Measurements from ENCODE around the gene TCERG1L. TPM values are rescaled to one million over a fixed set of nuclear protein-coding genes. Genes with fewer than 3 reads are reported as not detected.
"Not testable (repeated sequence)": the region's sequence is repeated elsewhere in the genome, so short reads cannot be mapped to it uniquely, and the experiment has no call there.

TCERG1L gene
- total RNA-seq, 1 donor from 2014 or later: 0.05 TPM

DNA sequence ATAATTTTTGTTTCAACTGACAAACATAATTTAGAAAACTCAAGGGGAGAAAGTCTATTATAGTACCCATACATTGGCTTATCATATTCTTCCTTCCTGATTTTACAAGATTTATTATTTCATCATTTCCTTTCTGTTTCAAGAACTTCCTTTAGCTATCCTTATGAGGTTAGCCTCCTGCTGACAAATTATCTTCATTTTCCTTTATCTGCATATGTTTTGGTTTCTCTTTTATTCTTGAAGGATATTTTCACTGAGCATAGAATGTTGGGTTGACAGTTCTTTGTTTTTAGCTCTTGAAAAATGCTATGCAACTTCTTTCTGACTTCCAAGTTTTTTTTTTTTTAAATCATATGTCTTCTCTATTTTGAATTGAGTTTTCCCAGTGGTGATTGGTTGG is 21.3 kb upstream of the TCERG1L start:
- H3K36me3 Mint-ChIP-seq (ENCODE audit: low read depth): no peaks in the 10 kb centered on the region
- H3K27me3 Mint-ChIP-seq (ENCODE audit: insufficient read depth): no peaks in the 10 kb centered on the region
- no peak for DNase-seq (ENCODE audit: low spot score)
- intact Hi-C loops (cut with micrococcal nuclease): no loop called here
- H3K4me1 Mint-ChIP-seq (ENCODE audit: low read depth): no peaks in the 10 kb centered on the region
- no peaks in the 10 kb centered on the region for H3K9me3 Mint-ChIP-seq
- H3K4me3 Mint-ChIP-seq: no peak overlapping the region
- no peak overlapping the region for H3K27ac Mint-ChIP-seq

DNA sequence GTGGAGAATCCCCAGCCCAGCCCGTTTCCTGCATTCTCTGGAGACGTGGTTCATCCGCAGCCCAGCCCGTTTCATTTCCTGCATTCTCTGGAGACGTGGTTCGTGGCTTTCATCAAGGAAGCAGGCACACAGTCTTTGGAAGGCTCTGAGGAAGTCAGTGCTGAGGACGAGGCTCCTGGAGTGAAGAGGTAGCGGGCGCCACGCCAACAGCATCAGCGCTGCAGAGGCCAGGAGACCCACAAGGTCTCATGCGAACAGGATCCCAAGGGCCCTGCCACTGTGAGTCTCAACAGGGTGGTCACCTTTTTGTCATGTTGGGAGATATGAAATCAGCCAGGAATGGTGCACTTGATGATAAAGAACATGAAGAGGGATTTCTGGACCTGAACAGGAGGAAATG is 12.4 kb upstream of the TCERG1L start:
- no peaks in the 10 kb centered on the region for H3K36me3 Mint-ChIP-seq (ENCODE audit: low read depth)
- H3K27ac Mint-ChIP-seq: no peak overlapping the region
- no peak overlapping the region for H3K4me3 Mint-ChIP-seq
- intact Hi-C loops (cut with micrococcal nuclease): no loop called here
- DNase-seq (ENCODE audit: low spot score): no peak
- no peaks in the 10 kb centered on the region for H3K4me1 Mint-ChIP-seq (ENCODE audit: low read depth)
- H3K27me3 Mint-ChIP-seq (ENCODE audit: insufficient read depth): peaks cover 8% of the 10 kb centered on the region
- H3K9me3 Mint-ChIP-seq: no peaks in the 10 kb centered on the region

DNA sequence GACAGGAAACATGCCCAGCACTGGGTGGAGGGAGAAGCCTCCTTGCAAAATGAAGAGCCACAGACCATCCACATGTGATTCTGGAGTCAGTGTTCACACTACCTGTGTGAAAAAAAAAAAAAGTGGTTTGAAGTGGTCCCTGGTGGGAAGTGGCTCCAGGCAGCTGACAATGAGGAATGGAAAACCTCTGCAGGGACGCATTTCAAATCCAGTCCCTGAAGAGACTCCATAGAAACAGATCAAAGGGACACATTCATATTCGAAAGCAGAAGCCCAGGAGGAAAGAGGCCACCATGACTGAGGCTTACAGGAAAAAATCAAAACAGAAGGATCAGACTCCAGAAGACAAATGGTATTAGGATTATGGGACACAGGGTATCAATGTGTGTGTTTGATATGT is 11.5 kb upstream of the TCERG1L start:
- Mint-ChIP-seq H3K27me3 (ENCODE audit: insufficient read depth) (peaks cover 8% of the 10 kb centered on the region), H3K36me3 (ENCODE audit: low read depth) (no peaks in the 10 kb centered on the region), H3K4me1 (ENCODE audit: low read depth) (no peaks in the 10 kb centered on the region), H3K4me3 (no peak overlapping the region), H3K27ac (no peak overlapping the region), H3K9me3 (no peaks in the 10 kb centered on the region)
- intact Hi-C loops (cut with micrococcal nuclease): no loop called here
- DNase-seq (ENCODE audit: low spot score): no peak

DNA sequence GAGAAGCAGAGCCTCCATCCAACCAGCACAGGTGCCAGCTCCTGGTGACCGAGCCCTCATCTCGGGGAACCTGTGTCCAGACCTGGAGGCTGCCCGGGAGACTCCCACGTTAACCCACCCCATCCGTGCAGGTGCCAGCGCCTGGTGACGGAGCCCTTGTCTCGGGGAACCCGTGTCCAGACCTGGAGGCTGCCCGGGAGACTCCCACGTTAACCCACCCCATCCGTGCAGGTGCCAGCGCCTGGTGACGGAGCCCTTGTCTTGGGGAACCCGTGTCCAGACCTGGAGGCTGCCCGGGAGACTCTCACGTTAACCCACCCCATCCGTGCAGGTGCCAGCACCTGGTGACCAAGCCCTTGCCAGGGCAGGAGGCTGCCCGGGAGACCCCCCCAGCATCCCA is 11.1 kb upstream of the TCERG1L start:
- intact Hi-C loops (cut with micrococcal nuclease); H3K9me3 Mint-ChIP-seq; DNase-seq (ENCODE audit: low spot score); H3K36me3 Mint-ChIP-seq (ENCODE audit: low read depth); H3K27me3 Mint-ChIP-seq (ENCODE audit: insufficient read depth); H3K27ac Mint-ChIP-seq; H3K4me3 Mint-ChIP-seq; H3K4me1 Mint-ChIP-seq (ENCODE audit: low read depth): not testable (repeated sequence)

DNA sequence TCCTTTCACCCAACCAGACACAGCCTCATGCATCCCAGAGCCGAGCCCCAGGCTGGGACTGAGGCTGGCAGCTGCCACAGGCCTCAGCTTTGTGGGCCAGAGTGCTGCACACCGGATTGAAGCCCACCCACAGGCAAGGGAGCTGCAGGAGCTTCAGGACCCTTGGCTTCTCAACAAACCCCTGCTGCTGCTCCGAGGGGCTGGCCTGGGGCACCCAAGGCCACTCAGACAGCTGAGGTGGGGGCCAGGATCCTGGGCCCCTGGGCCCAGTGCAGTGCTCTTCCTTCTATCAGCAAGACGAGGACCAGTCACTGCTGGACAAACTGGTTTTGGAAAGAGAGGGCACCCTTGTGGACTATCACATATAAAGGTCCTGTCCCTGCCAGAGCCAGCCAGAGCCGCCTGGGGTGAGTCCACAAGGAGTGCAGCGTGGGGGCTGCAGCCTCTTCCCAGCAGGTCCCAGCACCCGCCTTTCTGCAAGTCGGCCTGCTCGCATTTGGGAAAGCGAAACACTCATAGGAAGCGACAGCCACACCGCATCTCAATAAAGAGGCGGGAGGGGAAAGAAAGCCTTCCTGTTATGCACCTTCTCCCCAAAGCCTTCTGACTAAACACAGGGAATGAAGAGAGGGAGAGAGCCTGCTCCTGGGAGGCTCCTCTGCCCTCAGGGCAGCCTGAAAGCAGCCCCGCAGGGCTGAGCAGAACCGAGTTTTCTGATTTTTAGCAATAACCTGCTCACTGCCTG is 9.5 kb upstream of the TCERG1L start:
- Mint-ChIP-seq H3K4me1 (ENCODE audit: low read depth) (no peaks in the 10 kb centered on the region), H3K27me3 (ENCODE audit: insufficient read depth) (peaks cover 8% of the 10 kb centered on the region), H3K36me3 (ENCODE audit: low read depth) (no peaks in the 10 kb centered on the region)

DNA sequence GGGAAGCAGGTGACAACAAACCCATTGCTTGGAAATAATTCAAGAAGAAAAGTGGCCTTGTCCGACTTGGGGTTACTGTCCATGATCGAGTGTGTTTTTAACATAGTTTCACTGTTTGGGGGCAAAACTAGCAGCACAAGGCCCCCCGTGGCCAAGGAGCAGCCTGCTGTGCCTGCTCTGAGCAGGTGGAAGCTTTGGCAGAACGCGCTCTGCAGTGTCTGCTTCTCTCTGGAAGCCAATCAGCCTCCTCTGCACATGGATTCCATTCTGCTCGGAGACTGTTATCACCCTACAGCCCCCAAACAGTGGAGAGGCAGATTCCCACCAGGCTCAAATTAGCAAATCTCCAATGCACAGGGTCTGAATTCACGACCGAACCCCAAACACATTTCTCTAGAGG is 7.3 kb upstream of the TCERG1L start:
- intact Hi-C loops (cut with micrococcal nuclease): no loop called here
- no peak for DNase-seq (ENCODE audit: low spot score)
- H3K27ac Mint-ChIP-seq: no peak overlapping the region

More for the DNA sequence above, 9.5 kb upstream of the TCERG1L start:
- DNase-seq (ENCODE audit: low spot score): no peak
- H3K4me3 Mint-ChIP-seq: no peak overlapping the region
- intact Hi-C loops (cut with micrococcal nuclease): no loop called here
- no peaks in the 10 kb centered on the region for H3K9me3 Mint-ChIP-seq
- H3K27ac Mint-ChIP-seq: no peak overlapping the region

DNA sequence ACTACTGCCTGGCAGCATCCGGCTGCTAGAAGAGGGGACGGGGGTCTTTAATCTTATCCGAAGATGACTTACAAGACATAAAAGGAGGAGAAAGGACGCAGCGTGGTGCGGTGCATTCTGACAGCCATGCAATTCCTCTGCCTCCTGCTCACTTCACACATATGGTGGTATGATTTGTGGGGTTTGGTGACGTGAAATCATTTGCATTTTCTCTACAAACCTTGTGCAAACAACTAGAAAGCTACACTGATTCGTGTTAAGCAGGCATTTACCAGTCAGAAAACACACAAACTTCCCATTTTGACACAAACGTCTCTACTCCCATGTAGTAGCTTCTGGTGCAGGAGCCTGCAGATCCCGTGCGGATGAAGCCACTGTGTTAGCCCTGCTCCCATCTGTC is 6.8 kb upstream of the TCERG1L start:
- intact Hi-C loops (cut with micrococcal nuclease): no loop called here
- H3K9me3 Mint-ChIP-seq: no peaks in the 10 kb centered on the region
- no peak overlapping the region for H3K4me3 Mint-ChIP-seq
- no peaks in the 10 kb centered on the region for H3K36me3 Mint-ChIP-seq (ENCODE audit: low read depth)
- no peaks in the 10 kb centered on the region for H3K4me1 Mint-ChIP-seq (ENCODE audit: low read depth)
- no peak for DNase-seq (ENCODE audit: low spot score)
- H3K27ac Mint-ChIP-seq: no peak overlapping the region
- H3K27me3 Mint-ChIP-seq (ENCODE audit: insufficient read depth): peaks cover 25% of the 10 kb centered on the region

More for the DNA sequence above, 7.3 kb upstream of the TCERG1L start:
- Mint-ChIP-seq H3K27me3 (ENCODE audit: insufficient read depth) (peaks cover 19% of the 10 kb centered on the region), H3K36me3 (ENCODE audit: low read depth) (no peaks in the 10 kb centered on the region), H3K9me3 (no peaks in the 10 kb centered on the region), H3K4me1 (ENCODE audit: low read depth) (no peaks in the 10 kb centered on the region), H3K4me3 (no peak overlapping the region)

DNA sequence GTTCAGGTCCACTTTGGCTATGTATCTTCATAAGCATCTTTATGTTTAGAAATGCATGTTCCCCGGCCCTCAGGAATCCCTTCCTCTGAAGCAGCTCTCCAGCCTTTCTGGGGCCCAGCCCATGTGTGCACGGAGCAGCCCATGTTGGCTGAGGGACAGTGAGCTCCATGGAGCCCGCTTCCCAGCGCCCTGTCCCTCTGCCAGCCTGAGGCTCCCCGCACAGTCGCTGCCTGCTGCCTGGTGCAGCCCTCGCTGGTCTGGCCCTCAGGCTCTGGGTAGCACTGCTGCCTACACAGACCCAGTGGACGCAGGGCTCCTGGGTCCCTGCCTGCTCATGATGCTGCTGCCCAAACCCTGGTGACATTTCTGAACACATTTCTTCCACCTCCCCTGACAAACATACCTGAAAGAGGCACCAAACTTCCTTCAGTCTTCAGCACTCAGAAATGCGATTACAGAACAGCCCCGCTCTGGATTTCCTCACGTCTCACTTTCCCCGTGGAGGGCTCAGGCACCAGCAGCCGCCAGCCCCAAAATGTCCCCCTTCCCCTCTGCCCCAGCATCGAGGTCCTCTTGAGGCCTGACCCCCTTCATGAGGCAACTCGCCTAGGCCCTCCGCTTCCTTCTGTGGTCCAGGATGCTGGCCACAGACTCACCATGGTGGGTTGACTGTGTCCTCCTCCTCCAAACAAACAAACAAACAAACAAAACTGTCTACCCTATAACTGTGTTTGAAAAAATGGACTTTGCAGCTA is 5.0 kb upstream of the TCERG1L start:
- Mint-ChIP-seq H3K4me1 (ENCODE audit: low read depth) (no peaks in the 10 kb centered on the region), H3K27ac (no peak overlapping the region), H3K36me3 (ENCODE audit: low read depth) (no peaks in the 10 kb centered on the region), H3K4me3 (no peak overlapping the region), H3K27me3 (ENCODE audit: insufficient read depth) (peaks cover 26% of the 10 kb centered on the region), H3K9me3 (no peaks in the 10 kb centered on the region)
- intact Hi-C loops (cut with micrococcal nuclease): no loop called here
- DNase-seq (ENCODE audit: low spot score): no peak

DNA sequence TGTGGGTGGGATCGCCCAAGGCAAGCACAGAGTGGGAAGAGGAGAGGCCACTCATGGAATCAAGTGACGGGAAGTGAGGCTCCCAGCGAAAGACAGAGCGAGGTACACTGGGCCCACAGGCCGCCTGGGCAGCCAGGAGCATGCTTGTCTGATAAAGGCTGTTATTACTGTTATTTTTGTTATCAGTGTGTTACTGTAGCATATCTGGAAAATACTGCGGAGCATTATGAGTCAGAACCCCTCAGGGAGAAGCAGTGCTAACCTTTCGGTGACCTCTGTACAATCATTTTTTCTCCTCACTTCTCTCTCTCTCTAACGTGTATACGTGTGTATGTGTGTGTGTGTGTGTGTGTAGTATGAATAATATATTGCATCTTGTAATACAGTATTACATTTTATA is 3.8 kb upstream of the TCERG1L start:
- Mint-ChIP-seq H3K27ac (no peak overlapping the region), H3K36me3 (ENCODE audit: low read depth) (no peaks in the 10 kb centered on the region), H3K4me1 (ENCODE audit: low read depth) (no peaks in the 10 kb centered on the region), H3K9me3 (no peaks in the 10 kb centered on the region), H3K4me3 (no peak overlapping the region), H3K27me3 (ENCODE audit: insufficient read depth) (peaks cover 28% of the 10 kb centered on the region)
- intact Hi-C loops (cut with micrococcal nuclease): no loop called here
- DNase-seq (ENCODE audit: low spot score): no peak

DNA sequence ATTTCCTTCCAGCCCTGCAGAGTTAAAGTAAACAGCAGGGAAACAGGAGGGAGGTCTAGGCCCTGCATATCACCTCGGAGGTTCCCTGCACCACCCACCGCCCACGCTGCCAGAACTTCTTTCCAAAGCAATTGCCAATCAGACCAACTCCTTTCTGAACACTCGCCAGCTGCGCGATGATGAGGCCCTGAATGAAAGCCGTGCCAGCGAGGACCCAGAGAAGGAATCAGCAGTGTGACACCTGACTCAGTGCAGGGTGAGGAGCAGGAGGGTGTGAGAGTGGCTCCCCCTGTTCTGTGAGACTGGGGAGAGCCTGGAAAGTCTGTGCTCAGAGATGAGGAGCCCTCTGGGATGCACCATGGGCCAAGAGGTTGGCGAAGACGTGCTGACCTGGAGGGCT is 3.3 kb upstream of the TCERG1L start:
- H3K27me3 Mint-ChIP-seq (ENCODE audit: insufficient read depth): peaks cover 31% of the 10 kb centered on the region

DNA sequence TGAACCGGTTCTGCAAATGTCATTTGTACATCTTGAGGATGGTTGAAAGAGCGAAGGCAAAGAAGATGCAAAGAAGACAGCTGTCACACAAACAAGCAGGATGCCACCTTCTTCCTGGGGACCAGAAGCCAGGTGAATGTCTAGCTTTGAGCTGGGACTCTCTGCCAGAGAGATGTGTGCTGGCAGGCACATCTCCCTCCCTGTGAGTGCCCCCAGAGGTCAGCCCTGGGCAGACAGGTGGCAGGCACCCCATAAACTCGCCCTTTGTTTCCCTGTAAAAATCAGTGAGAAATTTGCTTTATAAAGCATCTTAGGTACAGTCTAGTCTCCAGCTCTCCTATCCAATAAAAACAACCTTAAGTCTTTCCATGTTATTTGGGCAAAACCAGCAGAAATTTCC is 2.6 kb upstream of the TCERG1L start:
- Mint-ChIP-seq H3K4me1 (ENCODE audit: low read depth) (no peaks in the 10 kb centered on the region), H3K27me3 (ENCODE audit: insufficient read depth) (peaks cover 31% of the 10 kb centered on the region), H3K36me3 (ENCODE audit: low read depth) (no peaks in the 10 kb centered on the region), H3K27ac (no peak overlapping the region), H3K9me3 (no peaks in the 10 kb centered on the region), H3K4me3 (no peak overlapping the region)
- DNase-seq (ENCODE audit: low spot score): no peak
- intact Hi-C loops (cut with micrococcal nuclease): no loop called here

More for the DNA sequence above, 3.3 kb upstream of the TCERG1L start:
- Mint-ChIP-seq H3K27ac (no peak overlapping the region), H3K4me3 (no peak overlapping the region), H3K36me3 (ENCODE audit: low read depth) (no peaks in the 10 kb centered on the region), H3K4me1 (ENCODE audit: low read depth) (no peaks in the 10 kb centered on the region), H3K9me3 (no peaks in the 10 kb centered on the region)
- intact Hi-C loops (cut with micrococcal nuclease): no loop called here
- no peak for DNase-seq (ENCODE audit: low spot score)

DNA sequence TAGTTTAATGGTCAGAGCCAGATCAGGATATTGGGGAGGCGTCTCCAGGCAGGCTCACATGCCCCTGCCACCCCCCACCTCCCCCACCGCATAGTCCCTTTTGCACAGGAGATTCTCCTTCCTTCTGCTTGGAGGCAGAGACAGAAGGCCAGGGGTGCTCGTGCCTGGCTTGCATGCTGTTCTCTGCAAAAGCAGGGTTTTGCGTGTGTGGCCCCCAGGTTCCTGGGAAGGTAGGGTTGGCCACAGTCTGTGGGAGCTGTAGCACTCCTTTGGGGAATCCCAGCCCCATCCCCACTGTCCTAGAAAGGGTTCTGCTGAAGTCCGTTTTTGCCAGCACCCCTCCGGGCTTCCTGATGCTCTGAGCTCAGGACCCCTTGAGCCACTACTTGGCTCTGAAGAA is 1.9 kb upstream of the TCERG1L start:
- Mint-ChIP-seq H3K27me3 (ENCODE audit: insufficient read depth) (peaks cover 35% of the 10 kb centered on the region), H3K4me3 (peak overlapping the region; percentile 20), H3K36me3 (ENCODE audit: low read depth) (no peaks in the 10 kb centered on the region), H3K4me1 (ENCODE audit: low read depth) (no peaks in the 10 kb centered on the region), H3K9me3 (no peaks in the 10 kb centered on the region), H3K27ac (no peak overlapping the region)
- intact Hi-C loops (cut with micrococcal nuclease): no loop called here
- DNase-seq (ENCODE audit: low spot score): no peak

DNA sequence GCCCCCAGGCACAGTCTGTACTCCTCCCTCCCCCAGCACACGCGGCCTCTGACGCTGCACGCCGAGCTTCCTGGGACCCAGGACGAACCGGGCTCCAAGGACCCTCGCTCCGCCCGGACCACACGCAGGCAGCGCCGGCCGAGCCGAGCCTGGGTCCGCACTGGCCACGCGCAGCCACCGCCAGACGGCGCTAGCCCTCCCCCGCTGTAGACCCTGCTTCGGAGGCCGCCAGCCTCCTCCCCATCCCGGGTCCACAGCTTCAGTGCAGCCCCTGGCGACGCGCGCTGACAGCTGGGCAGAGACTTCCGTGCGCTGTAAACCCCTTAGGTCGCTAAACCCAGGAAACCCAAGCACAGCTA is 936 bp upstream of the TCERG1L start:
- DNase-seq (ENCODE audit: low spot score): no peak
- no peaks in the 10 kb centered on the region for H3K36me3 Mint-ChIP-seq (ENCODE audit: low read depth)
- H3K27me3 Mint-ChIP-seq (ENCODE audit: insufficient read depth): peaks cover 38% of the 10 kb centered on the region
- H3K4me3 Mint-ChIP-seq: no peak overlapping the region
- H3K4me1 Mint-ChIP-seq (ENCODE audit: low read depth): no peaks in the 10 kb centered on the region
- H3K27ac Mint-ChIP-seq: no peak overlapping the region
- no peaks in the 10 kb centered on the region for H3K9me3 Mint-ChIP-seq
- intact Hi-C loops (cut with micrococcal nuclease): no loop called here

DNA sequence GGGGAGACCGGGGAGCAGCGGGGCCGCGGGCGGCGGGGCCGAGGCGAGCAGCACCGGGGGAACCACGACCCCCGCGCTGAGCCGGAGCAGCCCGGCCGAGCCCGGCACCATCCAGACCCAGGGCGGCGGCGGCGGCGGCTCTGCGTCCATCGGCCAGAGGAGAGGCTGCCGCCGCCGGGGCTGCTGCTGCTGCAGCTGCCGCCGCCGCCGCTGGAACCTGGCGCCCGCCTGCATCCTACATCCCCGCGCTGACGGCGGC is 190 bp downstream of the TCERG1L start:
- Mint-ChIP-seq H3K4me1 (ENCODE audit: low read depth) (no peaks in the 10 kb centered on the region), H3K36me3 (ENCODE audit: low read depth) (no peaks in the 10 kb centered on the region), H3K27me3 (ENCODE audit: insufficient read depth) (peaks cover 39% of the 10 kb centered on the region), H3K9me3 (no peaks in the 10 kb centered on the region), H3K27ac (no peak overlapping the region), H3K4me3 (no peak overlapping the region)
- DNase-seq (ENCODE audit: low spot score): no peak
- intact Hi-C loops (cut with micrococcal nuclease): no loop called here

Data from activated T-helper 1 cell treated with anti-CD3 and anti-CD28 coated beads, Interleukin-12 subunit alpha, Interleukin-12 subunit beta, Interleukin-2, Interleukin-4 antibody, amounts not matched to agents 30 ng/mL and 10 ng/mL and 1 ng/mL, durations not matched to agents 14 hours and 24 hours and 36 hours (primary cell).